Gastrocnemius medialis (tissue), 4 donors: ENCODE results near the gene HAVCR1.

Source experiments
- POLR2A ChIP-seq, 2 donors: fragments of 450-650 bp; IDR thresholded peaks; one replicate each; pipeline ENCODE4 v1.6.1; 2017; ENCODE audit warnings: antibody characterized with exemption in 2 of 2, mild to moderate bottlenecking in 2 of 2, moderate library complexity in 2 of 2
- TF ChIP-seq, protein P1 (sequence below), 5 experiments: fragments of 450-650 bp in 3 of 5; fragments of 200-600 bp in 2 of 5; sonication (generic) in 2 of 5; IDR thresholded peaks in 4 of 5; conservative IDR thresholded peaks in 1 of 5; 1 replicate in 4 of 5; 2 replicates in 1 of 5; pipeline ENCODE4 v1.5.1; 2016 to 2019; ENCODE audit warnings: antibody characterized with exemption in 5 of 5, mild to moderate bottlenecking in 3 of 5, moderate library complexity in 3 of 5

GRCh38 chr5:157069949-157070348, 11.0 kb upstream of the HAVCR1 start:
- TF ChIP-seq, protein P1, sequence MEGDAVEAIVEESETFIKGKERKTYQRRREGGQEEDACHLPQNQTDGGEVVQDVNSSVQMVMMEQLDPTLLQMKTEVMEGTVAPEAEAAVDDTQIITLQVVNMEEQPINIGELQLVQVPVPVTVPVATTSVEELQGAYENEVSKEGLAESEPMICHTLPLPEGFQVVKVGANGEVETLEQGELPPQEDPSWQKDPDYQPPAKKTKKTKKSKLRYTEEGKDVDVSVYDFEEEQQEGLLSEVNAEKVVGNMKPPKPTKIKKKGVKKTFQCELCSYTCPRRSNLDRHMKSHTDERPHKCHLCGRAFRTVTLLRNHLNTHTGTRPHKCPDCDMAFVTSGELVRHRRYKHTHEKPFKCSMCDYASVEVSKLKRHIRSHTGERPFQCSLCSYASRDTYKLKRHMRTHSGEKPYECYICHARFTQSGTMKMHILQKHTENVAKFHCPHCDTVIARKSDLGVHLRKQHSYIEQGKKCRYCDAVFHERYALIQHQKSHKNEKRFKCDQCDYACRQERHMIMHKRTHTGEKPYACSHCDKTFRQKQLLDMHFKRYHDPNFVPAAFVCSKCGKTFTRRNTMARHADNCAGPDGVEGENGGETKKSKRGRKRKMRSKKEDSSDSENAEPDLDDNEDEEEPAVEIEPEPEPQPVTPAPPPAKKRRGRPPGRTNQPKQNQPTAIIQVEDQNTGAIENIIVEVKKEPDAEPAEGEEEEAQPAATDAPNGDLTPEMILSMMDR (IDR thresholded peaks at IDR 0.05 in 4 of 5, conservative IDR thresholded peaks at IDR 0.05 in 1 of 5): no peak
- TF ChIP-seq POLR2A (IDR thresholded peaks at IDR 0.05): no peak
